Keratinocyte (primary cell): Measurements from ENCODE around the gene TPRG1L. TPM values are rescaled to one million over a fixed set of nuclear protein-coding genes. Genes with fewer than 3 reads are reported as not detected.

Experiments
- DNase-seq: peaks from one replicate; pipeline ENCODE4 v3.0.0-alpha.2; 2011; ENCODE audit warnings: low read depth, missing footprints, low spot score
- FAIRE-seq: peaks from 2 replicates; lab custom pipeline; 2011; peaks lifted over from hg19 to GRCh38; lab: Jason Lieb, UNC
- H2AFZ ChIP-seq: 2 replicates; pipeline ENCODE4 v1.6.0; 2012; ENCODE audit warnings: low read length, control low read depth, inconsistent platforms; ENCODE audit not compliant: control insufficient read depth
- H3K27ac ChIP-seq: 2 replicates; pipeline ENCODE4 v1.5.1; 2011; ENCODE audit warnings: low read length; ENCODE audit not compliant: control insufficient read depth, insufficient read depth
- H3K27me3 ChIP-seq: 3 replicates; pipeline ENCODE4 v1.6.0; 2011; ENCODE audit warnings: low read length; ENCODE audit not compliant: control insufficient read depth, insufficient read depth; ENCODE audit errors: extremely low read depth
- H3K36me3 ChIP-seq, 2 experiments: 2 replicates in 1 of 2; 3 replicates in 1 of 2; pipeline ENCODE4 v1.5.1; 2011; ENCODE audit warnings: low read length in 2 of 2, mild to moderate bottlenecking in 1 of 2; ENCODE audit not compliant: control insufficient read depth in 2 of 2, insufficient read depth in 2 of 2; ENCODE audit errors: extremely low read depth in 1 of 2
- H3K4me1 ChIP-seq: 3 replicates; pipeline ENCODE4 v1.5.1; 2011; ENCODE audit warnings: low read length; ENCODE audit not compliant: control insufficient read depth, insufficient read depth; ENCODE audit errors: extremely low read depth
- H3K4me2 ChIP-seq: 3 replicates; pipeline ENCODE4 v1.6.0; 2011; ENCODE audit warnings: low read depth, low read length; ENCODE audit not compliant: control insufficient read depth, insufficient read depth; ENCODE audit errors: extremely low read depth
- H3K4me3 ChIP-seq, 3 experiments: fragments of 200-600 bp in 1 of 3; sonication (generic) in 1 of 3; 2 replicates in 2 of 3; 3 replicates in 1 of 3; pipeline ENCODE4 v1.5.1; 2011 to 2016; ENCODE audit warnings: low read length in 3 of 3, mild to moderate bottlenecking in 3 of 3, control low read depth in 2 of 3, inconsistent platforms in 1 of 3, low read depth in 1 of 3, mixed read lengths in 1 of 3, mixed run types in 1 of 3, moderate library complexity in 1 of 3; ENCODE audit not compliant: control insufficient read depth in 2 of 3, insufficient read depth in 2 of 3; ENCODE audit errors: extremely low read depth in 1 of 3
- H3K79me2 ChIP-seq: 2 replicates; pipeline ENCODE4 v1.6.0; 2012; ENCODE audit warnings: low read length; ENCODE audit not compliant: control insufficient read depth, insufficient read depth
- H3K9ac ChIP-seq: 3 replicates; pipeline ENCODE4 v1.6.0; 2011; ENCODE audit warnings: low read length; ENCODE audit not compliant: control insufficient read depth, insufficient read depth; ENCODE audit errors: extremely low read depth
- H3K9me1 ChIP-seq: 3 replicates; pipeline ENCODE4 v1.6.0; 2011; ENCODE audit warnings: low read length; ENCODE audit not compliant: control insufficient read depth, insufficient read depth; ENCODE audit errors: extremely low read depth
- H3K9me3 ChIP-seq: 2 replicates; pipeline ENCODE4 v1.5.1; 2012; ENCODE audit warnings: low read depth, low read length; ENCODE audit not compliant: control insufficient read depth
- H4K20me1 ChIP-seq: 3 replicates; pipeline ENCODE4 v1.6.0; 2011; ENCODE audit warnings: low read length; ENCODE audit not compliant: control insufficient read depth, insufficient read depth; ENCODE audit errors: extremely low read depth
- EZH2 ChIP-seq: IDR thresholded peaks from one replicate; pipeline ENCODE4 v1.6.1; 2012; ENCODE audit warnings: inconsistent platforms, mild to moderate bottlenecking, low read length, moderate library complexity
- dilution Hi-C: fragments of 300-500 bp; cut with MboI; formaldehyde crosslinking; loops from one replicate; pipeline ENCODE4 v1.7.0; 2020; ENCODE audit warnings: low sequenced_read_pairs; ENCODE audit not compliant: extremely low pct_ligation_motif_present
- polyA plus RNA-seq, 5 experiments: library from polyadenylated mRNA; depleted of rRNA in 3 of 5; stranded (reverse) in 3 of 5; stranded (forward) in 1 of 5; unstranded in 1 of 5; fragments of >200 nt; gene quantifications; 1 replicate in 1 of 5; 2 replicates in 3 of 5; 3 replicates in 1 of 5; pipeline versions ENCODE4 v1.2.1 to v1.2.3, GENCODE V29; 2011 to 2012; ENCODE audit warnings: missing spikeins in 2 of 5, low read depth in 1 of 5, low replicate concordance in 1 of 5
- TF ChIP-seq, protein P1 (sequence below), 3 experiments: IDR thresholded peaks in 1 of 3; conservative IDR thresholded peaks in 1 of 3; optimal IDR thresholded peaks in 1 of 3; 2 replicates in 2 of 3; 3 replicates in 1 of 3; pipeline versions ENCODE3 to v1.5.1; 2011; ENCODE audit warnings: low read length in 3 of 3, mild to moderate bottlenecking in 3 of 3, moderate library complexity in 2 of 3, control low read depth in 1 of 3, inconsistent platforms in 1 of 3; ENCODE audit not compliant: insufficient read depth in 2 of 3; ENCODE audit errors: extremely low read depth in 1 of 3

The TPRG1L gene
- polyA plus RNA-seq, 1 donor (not counting 4 experiments of a cell fraction or from before 2014, with no cell fraction given), result 57.4 TPM

DNA sequence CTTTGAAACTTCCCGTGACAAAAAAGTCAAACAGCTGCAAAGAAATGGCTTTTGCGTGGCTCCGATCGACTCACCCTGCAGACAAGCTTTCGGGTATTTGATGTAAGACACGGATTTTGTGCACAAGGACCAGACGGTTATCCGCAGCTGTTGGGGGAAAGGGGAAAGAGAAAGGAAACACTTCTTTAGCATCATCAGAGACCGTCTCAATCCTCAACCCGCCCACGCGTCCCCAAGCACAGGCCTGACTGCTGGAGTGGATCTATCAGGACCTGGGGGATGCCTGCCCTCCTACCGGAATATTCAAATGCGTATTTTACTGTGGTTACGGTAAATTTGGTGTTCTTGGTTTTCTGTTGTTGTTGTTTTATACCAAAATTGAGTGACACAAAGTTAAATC lies 13.9 kb downstream of the TPRG1L start:
- FAIRE-seq, result no peak

DNA sequence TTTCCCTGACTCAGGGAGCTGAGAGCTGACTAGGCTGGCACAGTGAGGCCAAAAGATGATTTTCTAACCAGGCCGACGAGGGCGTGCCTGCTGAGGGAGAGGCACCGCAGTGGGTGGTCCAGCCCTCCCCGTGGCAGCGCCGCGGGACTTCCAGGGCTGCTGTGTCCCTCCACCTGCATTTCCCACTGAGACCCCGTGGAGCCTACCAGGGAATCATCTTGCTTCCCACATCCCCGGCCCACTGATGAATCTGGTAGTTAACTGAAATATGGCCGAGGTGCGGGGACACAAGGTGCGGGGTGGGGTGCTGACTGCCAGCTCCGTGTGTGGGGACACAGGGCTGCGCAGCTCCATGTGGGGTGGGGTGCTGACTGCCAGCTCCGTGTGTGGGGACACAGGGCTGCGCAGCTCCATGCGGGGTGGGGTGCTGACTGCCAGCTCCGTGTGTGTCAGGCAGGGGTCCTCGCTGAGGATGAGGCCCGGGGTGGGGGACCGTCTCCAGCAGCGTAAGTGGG lies 14.6 kb downstream of the TPRG1L start:
- dilution Hi-C loops, result loop anchor here (25.0 kb wide), 1 partner anchor 102 kb away; no protein-coding TSS in a partner anchor
- Histone ChIP-seq H3K27ac (no peak overlapping the region), H3K9ac (no peak overlapping the region), H3K27me3 (no peaks in the 10 kb centered on the region), H3K79me2 (no peaks in the 10 kb centered on the region), H3K36me3 (peaks cover 19 to 23% of the 10 kb centered on the region in 2 experiments), H3K9me3 (no peaks in the 10 kb centered on the region), H2AFZ (no peak overlapping the region), H3K4me1 (no peaks in the 10 kb centered on the region), H3K4me2 (no peak overlapping the region), H3K4me3 (no peak overlapping the region), H4K20me1 (no peaks in the 10 kb centered on the region), H3K9me1 (no peaks in the 10 kb centered on the region)
- no peak for TF ChIP-seq EZH2
- TF ChIP-seq, protein P1, sequence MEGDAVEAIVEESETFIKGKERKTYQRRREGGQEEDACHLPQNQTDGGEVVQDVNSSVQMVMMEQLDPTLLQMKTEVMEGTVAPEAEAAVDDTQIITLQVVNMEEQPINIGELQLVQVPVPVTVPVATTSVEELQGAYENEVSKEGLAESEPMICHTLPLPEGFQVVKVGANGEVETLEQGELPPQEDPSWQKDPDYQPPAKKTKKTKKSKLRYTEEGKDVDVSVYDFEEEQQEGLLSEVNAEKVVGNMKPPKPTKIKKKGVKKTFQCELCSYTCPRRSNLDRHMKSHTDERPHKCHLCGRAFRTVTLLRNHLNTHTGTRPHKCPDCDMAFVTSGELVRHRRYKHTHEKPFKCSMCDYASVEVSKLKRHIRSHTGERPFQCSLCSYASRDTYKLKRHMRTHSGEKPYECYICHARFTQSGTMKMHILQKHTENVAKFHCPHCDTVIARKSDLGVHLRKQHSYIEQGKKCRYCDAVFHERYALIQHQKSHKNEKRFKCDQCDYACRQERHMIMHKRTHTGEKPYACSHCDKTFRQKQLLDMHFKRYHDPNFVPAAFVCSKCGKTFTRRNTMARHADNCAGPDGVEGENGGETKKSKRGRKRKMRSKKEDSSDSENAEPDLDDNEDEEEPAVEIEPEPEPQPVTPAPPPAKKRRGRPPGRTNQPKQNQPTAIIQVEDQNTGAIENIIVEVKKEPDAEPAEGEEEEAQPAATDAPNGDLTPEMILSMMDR (optimal IDR thresholded peaks at IDR 0.05 in 1 of 3, IDR thresholded peaks at IDR 0.05 in 1 of 3, conservative IDR thresholded peaks at IDR 0.05 in 1 of 3; ENCODE audit: extremely low read depth in 1 of 3, insufficient read depth in 2 of 3, low read length in 3 of 3), result no peak
- FAIRE-seq, result no peak
- no peak for DNase-seq

More for the DNA sequence above, 13.9 kb downstream of the TPRG1L start:
- Histone ChIP-seq H2AFZ (no peak overlapping the region), H3K4me3 (no peak overlapping the region), H3K4me2 (no peak overlapping the region), H3K36me3 (peaks cover 23 to 24% of the 10 kb centered on the region in 2 experiments), H3K27ac (no peak overlapping the region), H3K9me1 (no peaks in the 10 kb centered on the region), H3K4me1 (no peaks in the 10 kb centered on the region), H3K9ac (no peak overlapping the region), H3K79me2 (no peaks in the 10 kb centered on the region), H3K9me3 (no peaks in the 10 kb centered on the region), H4K20me1 (no peaks in the 10 kb centered on the region), H3K27me3 (no peaks in the 10 kb centered on the region)
- dilution Hi-C loops, result loop anchor here (25.0 kb wide), 1 partner anchor 101 kb away; no protein-coding TSS in a partner anchor
- DNase-seq, result no peak
- TF ChIP-seq EZH2, result no peak
- TF ChIP-seq, protein P1 (optimal IDR thresholded peaks at IDR 0.05 in 1 of 3, IDR thresholded peaks at IDR 0.05 in 1 of 3, conservative IDR thresholded peaks at IDR 0.05 in 1 of 3; ENCODE audit: extremely low read depth in 1 of 3, insufficient read depth in 2 of 3, low read length in 3 of 3), result no peak
